Measurements from ENCODE around the gene APOL6.
"Not testable (repeated sequence)": the region's sequence is repeated elsewhere in the genome, so short reads cannot be mapped to it uniquely, and the experiment has no call there.

APOL6 gene

DNA sequence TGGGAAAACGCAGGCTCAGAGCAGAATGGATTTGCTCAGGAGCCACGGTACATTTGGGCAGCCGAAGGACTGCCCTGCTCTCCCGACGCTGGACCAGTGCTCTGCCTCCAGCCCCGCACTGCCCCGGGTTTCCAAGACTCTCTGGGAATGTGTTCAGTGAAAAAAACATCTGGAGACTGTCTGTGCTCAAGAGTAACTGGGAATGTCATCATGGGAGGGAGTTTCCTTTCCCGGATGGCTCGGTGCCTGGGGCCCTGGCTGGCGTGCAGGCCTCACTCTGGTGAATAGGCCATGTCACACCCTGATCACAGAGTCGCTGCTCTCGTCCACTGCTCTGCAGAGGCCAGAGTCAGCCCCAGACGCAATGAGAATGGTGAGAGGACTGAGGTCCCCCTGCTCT, 9.8 kb upstream of the APOL6 start:
- peak; percentile 84 for DNase-seq (ENCODE audit: low read depth)

DNA sequence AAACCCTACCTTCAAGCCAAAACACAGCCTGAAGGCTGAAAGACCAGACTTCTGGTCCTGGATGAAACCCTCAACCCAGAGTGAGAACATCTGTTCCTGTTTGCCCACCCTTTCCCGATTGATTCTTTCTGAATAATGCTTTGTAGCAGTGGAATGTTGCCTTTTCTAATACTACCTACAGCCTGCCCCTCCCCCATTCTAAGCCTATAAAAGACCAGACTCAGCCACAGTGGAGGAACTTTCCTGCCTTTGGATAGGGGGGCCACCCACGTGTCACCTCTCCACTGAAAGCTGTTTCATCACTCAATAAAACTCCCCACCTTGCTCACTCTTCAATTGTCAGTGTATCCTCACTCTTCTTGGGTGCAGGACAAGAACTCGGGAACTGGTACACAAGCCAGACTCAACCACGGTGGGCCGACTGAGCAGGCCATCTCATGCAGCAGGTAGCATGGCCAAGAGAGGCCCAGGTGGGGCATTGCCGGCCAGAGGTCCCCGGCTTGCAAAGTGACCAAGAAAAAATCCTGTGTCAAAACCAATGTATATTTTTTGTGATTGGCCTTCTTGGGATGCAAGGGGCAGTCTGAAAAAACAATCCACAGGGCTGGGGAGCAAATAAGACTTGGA, 6.6 kb upstream of the APOL6 start:
- DNase-seq (ENCODE audit: low read depth) = no peak

GRCh38 chr22:35642305-35642741, 5.9 kb upstream of the APOL6 start:
- no peak for DNase-seq (ENCODE audit: low read depth)

GRCh38 chr22:35643991-35644390, 4.3 kb upstream of the APOL6 start:
- DNase-seq (ENCODE audit: low read depth) = no peak

DNA sequence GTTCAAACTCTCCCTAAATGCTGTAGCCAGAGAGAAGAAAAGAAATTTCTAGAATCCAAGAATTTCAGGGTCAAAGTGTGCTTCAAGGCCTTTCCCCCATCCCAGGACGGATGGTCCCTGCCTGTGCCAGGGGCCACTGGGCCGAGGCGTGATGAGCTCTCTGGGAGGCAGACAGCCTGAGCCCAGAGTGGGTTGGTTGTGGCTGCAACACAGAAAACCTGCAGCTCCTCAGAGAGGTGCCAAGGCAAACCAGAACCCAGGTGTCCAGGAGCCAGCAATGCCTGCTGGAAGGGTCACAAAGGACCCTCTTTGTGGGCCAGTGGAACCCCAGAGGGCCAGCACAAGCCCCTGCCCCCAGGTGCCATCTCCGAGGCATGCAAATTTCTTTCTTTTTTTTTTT, 2.6 kb upstream of the APOL6 start:
- DNase-seq (ENCODE audit: low read depth) = no peak

GRCh38 chr22:35649026-35649553, 844 bp downstream of the APOL6 start:
- no peak for DNase-seq (ENCODE audit: low read depth)

DNA sequence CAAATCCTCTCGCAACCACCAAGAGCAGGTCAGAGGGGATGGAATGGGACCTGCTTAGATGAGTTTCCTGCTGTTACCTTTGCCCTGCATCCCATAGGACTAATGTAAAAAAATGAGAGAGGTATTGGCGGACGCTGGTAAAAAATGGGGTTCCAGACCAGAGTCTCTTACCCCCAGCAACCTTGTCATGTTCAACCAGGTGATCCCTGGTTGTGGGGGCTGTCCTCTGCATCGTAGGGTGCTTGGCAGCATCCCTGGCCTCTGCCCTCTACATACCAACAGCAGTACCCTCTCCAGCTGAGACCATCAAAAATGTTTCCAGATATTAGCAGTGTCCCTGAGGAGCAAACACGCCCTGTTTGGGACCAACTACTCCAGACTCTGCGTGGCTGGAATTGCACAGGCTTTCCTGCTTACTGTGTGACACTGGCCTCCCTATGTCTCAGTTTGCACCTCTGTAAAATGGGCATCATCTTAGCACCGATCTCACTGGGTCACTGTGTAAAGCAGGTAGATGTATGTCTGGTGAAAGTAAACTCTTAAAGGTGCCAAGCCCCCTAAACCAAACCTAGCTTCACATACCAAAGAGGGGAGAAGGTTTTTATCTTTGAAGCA, 1.5 kb downstream of the APOL6 start:
- no peak for DNase-seq (ENCODE audit: low read depth)

GRCh38 chr22:35651085-35651484, 2.8 kb downstream of the APOL6 start:
- DNase-seq (ENCODE audit: low read depth) = no peak

DNA sequence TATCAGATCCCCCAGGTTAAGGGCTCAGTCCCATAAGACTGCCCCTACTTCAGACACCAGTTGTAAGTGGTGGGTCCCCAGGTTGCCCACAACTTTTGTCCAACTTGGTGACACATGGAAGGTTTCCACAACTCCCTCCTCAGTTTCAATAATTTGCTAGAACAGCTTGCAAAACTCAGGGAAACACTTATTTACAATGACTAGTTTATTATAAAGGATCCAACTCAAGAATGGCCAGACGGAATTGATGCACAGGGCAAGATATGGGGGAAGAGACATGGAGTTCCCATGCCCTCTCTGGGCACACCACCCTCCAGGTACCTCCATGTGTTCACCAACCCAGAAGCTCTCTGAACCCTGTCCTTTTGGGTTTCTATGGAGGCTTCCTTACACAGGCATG, 5.6 kb downstream of the APOL6 start:
- no peak for DNase-seq (ENCODE audit: low read depth)

GRCh38 chr22:35656284-35656752, 8.1 kb downstream of the APOL6 start:
- no peak for DNase-seq (ENCODE audit: low read depth)

DNA sequence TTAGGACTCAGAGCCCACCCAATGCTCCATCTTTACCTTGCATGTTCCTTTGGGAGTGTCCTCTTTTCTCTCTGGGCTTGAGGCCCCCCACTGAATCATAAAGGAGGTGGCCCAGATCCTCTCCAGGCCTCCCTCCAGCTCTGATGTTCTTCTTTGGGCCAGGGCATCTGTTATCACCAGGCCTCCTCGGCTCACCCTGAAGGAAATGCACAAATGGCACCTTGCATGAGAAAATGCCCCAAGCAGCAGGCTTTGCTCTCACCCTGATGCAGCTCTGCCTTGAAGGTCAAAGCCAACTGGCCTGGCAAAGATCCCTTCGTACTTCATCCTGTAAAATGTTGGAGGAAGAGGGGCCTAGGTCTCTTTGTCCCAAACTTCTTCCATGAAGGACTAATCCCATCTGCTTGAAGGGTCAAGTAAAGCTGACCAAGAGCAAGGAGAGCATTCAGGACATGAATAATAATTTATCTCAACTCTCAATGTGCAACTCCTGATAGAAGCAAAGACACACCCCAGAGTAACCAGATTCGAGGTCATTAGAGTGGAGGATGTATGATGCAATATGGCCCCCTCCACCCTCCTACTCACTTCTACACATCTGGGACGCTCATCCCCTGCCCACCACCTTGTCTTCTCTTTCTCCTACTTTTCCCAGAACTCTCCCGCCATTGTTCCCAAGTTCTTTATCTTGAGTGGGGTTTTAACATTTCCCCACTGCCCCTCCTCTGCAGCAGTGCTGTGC, 9.5 kb downstream of the APOL6 start:
- DNase-seq (ENCODE audit: low read depth) = no peak

GRCh38 chr22:35660291-35661127, 12.3 kb downstream of the APOL6 start:
- DNase-seq (ENCODE audit: low read depth) = no peak

- no peak for DNase-seq (ENCODE audit: low read depth)
Observed at GRCh38 chr22:35661464-35661863, 13.2 kb downstream of the APOL6 start.

GRCh38 chr22:35662914-35663313, 14.7 kb downstream of the APOL6 start:
- DNase-seq (ENCODE audit: low read depth) = no peak

GRCh38 chr22:35663371-35663770, 15.1 kb downstream of the APOL6 start:
- no peak for DNase-seq (ENCODE audit: low read depth)

- DNase-seq (ENCODE audit: low read depth) = no peak
Observed at GRCh38 chr22:35664955-35665587, 16.8 kb downstream of the APOL6 start.

DNA sequence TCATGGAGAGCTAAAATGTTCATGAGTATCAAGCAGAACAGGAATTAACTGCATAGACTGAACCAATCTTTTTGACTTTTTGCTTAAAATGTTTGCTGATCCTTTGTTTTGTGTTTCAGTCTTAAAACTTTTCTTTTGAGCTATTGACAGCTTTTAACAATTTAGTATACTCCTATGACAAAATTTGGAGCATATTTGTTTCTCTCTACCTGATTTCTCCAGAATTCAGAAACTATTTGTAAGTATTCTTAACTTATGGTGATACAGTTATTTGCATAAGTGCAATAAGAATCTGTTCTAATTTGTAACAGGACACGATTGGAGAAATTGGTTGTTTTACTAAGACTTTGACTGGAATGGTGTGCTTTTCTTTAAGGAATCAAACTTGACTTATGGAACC, 18.5 kb downstream of the APOL6 start:
- not testable (repeated sequence) for DNase-seq (ENCODE audit: low read depth)

DNA sequence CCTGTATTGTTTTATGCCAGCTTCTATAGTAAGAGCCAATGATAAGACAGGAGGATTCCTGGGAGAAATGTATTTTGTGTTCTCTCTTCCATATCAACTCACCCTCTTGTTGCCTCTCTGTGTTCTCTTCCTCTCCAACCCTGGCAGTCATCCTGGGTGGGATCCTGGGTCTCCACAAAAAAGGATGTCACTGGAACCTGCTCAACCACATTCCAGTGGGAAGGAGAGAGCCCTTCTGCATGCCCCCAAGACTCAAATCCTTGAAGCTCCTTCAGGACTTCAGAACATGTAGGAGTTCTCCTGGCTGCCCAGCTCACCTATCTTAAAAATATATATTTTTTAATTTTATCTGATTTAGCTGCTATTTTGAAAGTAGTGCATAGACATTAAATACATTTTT, 26.1 kb downstream of the APOL6 start:
- no peak for DNase-seq (ENCODE audit: low read depth)

DNA sequence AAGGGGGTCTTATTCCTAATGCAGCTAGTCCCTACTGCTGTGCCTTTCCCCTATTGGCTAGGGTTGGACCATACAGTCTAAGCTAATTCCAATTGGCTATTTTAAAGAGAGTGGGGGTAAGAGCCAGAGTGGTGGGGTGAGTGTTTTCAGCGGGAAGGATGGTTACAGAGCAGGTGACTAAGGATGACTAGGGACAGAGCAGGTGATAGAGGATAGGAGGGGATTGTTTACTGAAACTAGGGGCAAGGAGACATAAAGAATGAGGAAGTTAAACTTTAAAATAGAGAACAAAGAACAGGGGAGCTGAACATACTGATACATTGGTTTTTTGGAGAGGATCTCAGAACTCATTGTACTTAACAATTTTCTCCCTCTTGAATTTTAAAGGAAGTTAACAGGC, 27.8 kb downstream of the APOL6 start:
- not testable (repeated sequence) for DNase-seq (ENCODE audit: low read depth)

- DNase-seq (ENCODE audit: low read depth) = no peak
Observed at GRCh38 chr22:35677460-35678187, 29.4 kb downstream of the APOL6 start.

DNA sequence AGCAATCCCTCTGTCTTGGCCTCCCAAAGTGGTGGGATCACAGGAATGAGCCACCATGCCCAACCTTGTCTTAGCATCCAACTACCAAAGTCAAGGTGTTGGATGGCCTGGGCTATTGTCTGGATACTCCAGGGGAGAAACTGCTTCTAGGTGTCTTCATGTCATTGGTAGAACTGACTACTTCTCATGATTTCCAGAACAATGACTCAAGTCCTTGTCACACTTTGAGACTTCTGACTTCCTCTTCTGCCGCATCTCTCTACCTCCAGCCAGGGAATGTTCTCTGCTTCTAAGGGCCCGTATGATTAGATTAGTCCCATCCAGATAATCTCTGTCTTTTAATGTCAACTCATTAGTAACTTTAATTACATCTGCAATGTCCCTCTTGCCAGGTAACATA, 30.6 kb downstream of the APOL6 start:
- no peak for DNase-seq (ENCODE audit: low read depth)

Measured in GM04503 (cell line).